Upper lobe of left lung (tissue), 4 donors: Measurements from ENCODE around the gene CRISPLD2.

Experiments
- CTCF ChIP-seq, 6 experiments: fragments of 450-650 bp in 4 of 6; fragments of 200-600 bp in 2 of 6; sonication (generic) in 2 of 6; IDR thresholded peaks; one replicate each; pipeline ENCODE4 v1.5.1; 2016 to 2019; ENCODE audit warnings: antibody characterized with exemption in 6 of 6
- EP300 ChIP-seq, 4 donors: sonication (generic); formaldehyde crosslinking; IDR thresholded peaks; one replicate each; pipeline ENCODE4 v1.5.1; 2017; ENCODE audit warnings: antibody characterized with exemption in 4 of 4, control low read depth in 2 of 4

GRCh38 chr16:84864326-84864955 lies 44.7 kb downstream of the CRISPLD2 start:
- no peak for TF ChIP-seq EP300 (IDR thresholded peaks at IDR 0.05)
- TF ChIP-seq CTCF (IDR thresholded peaks at IDR 0.05) = no peak
